ENCODE measurements around the gene PHACTR1.

PHACTR1 gene

GRCh38 chr6:13075141-13075845, 358.7 kb downstream of the PHACTR1 start:
- no peak for DNase-seq (ENCODE audit: low read depth in 1 of 2, low spot score in 1 of 2)
- no peak for TF ChIP-seq CTCF (IDR thresholded peaks at IDR 0.05; ENCODE audit: insufficient read depth, low read length)
- no peak for TF ChIP-seq SPI1 (IDR thresholded peaks at IDR 0.05; ENCODE audit: borderline replicate concordance, low read depth)
- no peak for TF ChIP-seq REST (IDR thresholded peaks at IDR 0.05; ENCODE audit: insufficient replicate concordance, low read depth)
- TF ChIP-seq POLR2AphosphoS5 (IDR thresholded peaks at IDR 0.05; ENCODE audit: low read depth) = no peak
- TF ChIP-seq GABPA (IDR thresholded peaks at IDR 0.05; ENCODE audit: low read depth) = no peak

GRCh38 chr6:13076575-13076974, 360.0 kb downstream of the PHACTR1 start:
- no peak overlapping the region for H3K27ac ChIP-seq (replicated peaks)
- no peak for DNase-seq (ENCODE audit: low read depth in 1 of 2, low spot score in 1 of 2)
- H3K27me3 ChIP-seq (ENCODE audit: insufficient read depth, poor library complexity, severe bottlenecking) = peaks cover 3% of the 10 kb centered on the region
- no peak overlapping the region for H3K4me3 ChIP-seq (replicated peaks; ENCODE audit: insufficient read depth, low read length)
- TF ChIP-seq SPI1 (IDR thresholded peaks at IDR 0.05; ENCODE audit: borderline replicate concordance, low read depth) (no peak), GABPA (IDR thresholded peaks at IDR 0.05; ENCODE audit: low read depth) (no peak), CTCF (IDR thresholded peaks at IDR 0.05; ENCODE audit: insufficient read depth, low read length) (no peak), REST (IDR thresholded peaks at IDR 0.05; ENCODE audit: insufficient replicate concordance, low read depth) (no peak), POLR2AphosphoS5 (IDR thresholded peaks at IDR 0.05; ENCODE audit: low read depth) (no peak)

More at GRCh38 chr6:13075141-13075845, 358.7 kb downstream of the PHACTR1 start:
- H3K27ac ChIP-seq (replicated peaks) = no peak overlapping the region
- H3K27me3 ChIP-seq (ENCODE audit: insufficient read depth, poor library complexity, severe bottlenecking) = no peaks in the 10 kb centered on the region
- no peak overlapping the region for H3K4me3 ChIP-seq (replicated peaks; ENCODE audit: insufficient read depth, low read length)

- peaks cover 3% of the 10 kb centered on the region for H3K27me3 ChIP-seq (ENCODE audit: insufficient read depth, poor library complexity, severe bottlenecking)
- TF ChIP-seq REST (IDR thresholded peaks at IDR 0.05; ENCODE audit: insufficient replicate concordance, low read depth) = no peak
- no peak for TF ChIP-seq GABPA (IDR thresholded peaks at IDR 0.05; ENCODE audit: low read depth)
- TF ChIP-seq SPI1 (IDR thresholded peaks at IDR 0.05; ENCODE audit: borderline replicate concordance, low read depth) = no peak
- no peak for TF ChIP-seq CTCF (IDR thresholded peaks at IDR 0.05; ENCODE audit: insufficient read depth, low read length)
- no peak for TF ChIP-seq POLR2AphosphoS5 (IDR thresholded peaks at IDR 0.05; ENCODE audit: low read depth)
- no peak overlapping the region for H3K4me3 ChIP-seq (replicated peaks; ENCODE audit: insufficient read depth, low read length)
- H3K27ac ChIP-seq (replicated peaks) = no peak overlapping the region
- DNase-seq (ENCODE audit: low read depth in 1 of 2, low spot score in 1 of 2) = no peak
Measured at GRCh38 chr6:13077117-13077516, 360.6 kb downstream of the PHACTR1 start.
